Upper lobe of left lung (tissue), 6 donors: ENCODE data around the gene RUFY1. TPM values are rescaled to one million over a fixed set of nuclear protein-coding genes. Genes with fewer than 3 reads are reported as not detected.

ENCODE experiments used
- ATAC-seq, 2 donors: fragments of 200-7000 bp; cut with Tn5 transposase; one replicate each; pipeline ENCODE4 v1.9.1; 2022; ENCODE audit warnings: mild to moderate bottlenecking in 2 of 2, moderate library complexity in 2 of 2; ENCODE audit not compliant: low FRiP score in 2 of 2
- DNase-seq, 2 donors: peaks; one replicate each; pipeline ENCODE4 v3.0.0-alpha.2; 2019 to 2020
- H3K27ac ChIP-seq, 4 donors: fragments of 200-600 bp; sonication (generic); one replicate each; pipeline ENCODE4 v1.5.1; 2016 to 2019
- H3K27me3 ChIP-seq, 4 donors: fragments of 200-600 bp; sonication (generic); one replicate each; pipeline ENCODE4 v1.5.1; 2017 to 2019
- H3K36me3 ChIP-seq, 4 donors: fragments of 200-600 bp; sonication (generic); one replicate each; pipeline ENCODE4 v1.5.1; 2016 to 2019
- H3K4me1 ChIP-seq, 4 donors: fragments of 200-600 bp; sonication (generic); one replicate each; pipeline ENCODE4 v1.5.1; 2018 to 2019
- H3K4me3 ChIP-seq, 4 donors: fragments of 200-600 bp; sonication (generic); one replicate each; pipeline ENCODE4 v1.5.1; 2017 to 2019; ENCODE audit warnings: mild to moderate bottlenecking in 2 of 4, moderate library complexity in 1 of 4
- H3K9me3 ChIP-seq, 4 donors: fragments of 200-600 bp; sonication (generic); one replicate each; pipeline ENCODE4 v1.5.1; 2018 to 2019
- CTCF ChIP-seq, 6 experiments: fragments of 450-650 bp in 4 of 6; fragments of 200-600 bp in 2 of 6; sonication (generic) in 2 of 6; IDR thresholded peaks; one replicate each; pipeline ENCODE4 v1.5.1; 2016 to 2019; ENCODE audit warnings: antibody characterized with exemption in 6 of 6
- EP300 ChIP-seq, 4 donors: sonication (generic); formaldehyde crosslinking; IDR thresholded peaks; one replicate each; pipeline ENCODE4 v1.5.1; 2017; ENCODE audit warnings: antibody characterized with exemption in 4 of 4, control low read depth in 2 of 4
- POLR2A ChIP-seq, 4 donors: fragments of 450-650 bp; IDR thresholded peaks; one replicate each; pipeline ENCODE4 v1.5.1; 2016 to 2017; ENCODE audit warnings: antibody characterized with exemption in 4 of 4, mild to moderate bottlenecking in 2 of 4
- POLR2AphosphoS5 ChIP-seq, 2 donors: sonication (generic); formaldehyde crosslinking; IDR thresholded peaks; one replicate each; pipeline ENCODE4 v1.5.1; 2017; ENCODE audit warnings: antibody characterized with exemption in 2 of 2
- WGBS, 2 donors: methylation state at CpG; one replicate each; pipeline ENCODE4 v1.1.5; 2017 to 2018; 5-methylcytosine and 5-hydroxymethylcytosine counted together
- total RNA-seq, 6 donors: library from RNA; depleted of rRNA in 4 of 6; stranded (reverse); fragments of >200 nt in 4 of 6; gene quantifications; one replicate each; pipeline versions ENCODE4 v1.1.0 to v1.2.1, GENCODE V29; 2016 to 2021
- donor health status: DM: no; HTN: no; CAD: no; lungs with moderate emphysema.
- donor health status: DM: no; HTN: yes; CAD: no; lungs with severe emphysema.

The RUFY1 gene
- total RNA-seq, 6 donors from 2014 or later = 42.3 to 128 (median 74.7) TPM

GRCh38 chr5:179610109-179610902, 60.0 kb downstream of the RUFY1 start:
- Histone ChIP-seq H3K27ac (peak overlapping the region in 1 of 4 donors; percentile 27), H3K9me3 (no peaks in the 10 kb centered on the region), H3K27me3 (no peaks in the 10 kb centered on the region), H3K4me3 (no peak overlapping the region), H3K36me3 (peaks cover 37 to 96% (median 88%) of the 10 kb centered on the region in 4 donors), H3K4me1 (peaks cover 14 to 19% (median 15%) of the 10 kb centered on the region in 4 donors)
- 82 to 86% methylated on average over 23 of the region's 23 CpGs for WGBS, 2 donors
- no peak for DNase-seq
- no peak for ATAC-seq
- no peak for TF ChIP-seq POLR2A (IDR thresholded peaks at IDR 0.05)
- no peak for TF ChIP-seq EP300 (IDR thresholded peaks at IDR 0.05)
- no peak for TF ChIP-seq POLR2AphosphoS5 (IDR thresholded peaks at IDR 0.05)
- TF ChIP-seq CTCF (IDR thresholded peaks at IDR 0.05) = no peak

- Histone ChIP-seq H3K4me3 (no peak overlapping the region), H3K36me3 (peaks cover 43 to 96% (median 88%) of the 10 kb centered on the region in 4 donors), H3K4me1 (peaks cover 17 to 25% (median 20%) of the 10 kb centered on the region in 4 donors), H3K9me3 (no peaks in the 10 kb centered on the region), H3K27me3 (no peaks in the 10 kb centered on the region), H3K27ac (no peak overlapping the region)
- DNase-seq = no peak
- ATAC-seq = no peak
- TF ChIP-seq POLR2A (IDR thresholded peaks at IDR 0.05) (no peak), POLR2AphosphoS5 (IDR thresholded peaks at IDR 0.05) (no peak), CTCF (IDR thresholded peaks at IDR 0.05) (no peak), EP300 (IDR thresholded peaks at IDR 0.05) (no peak)
Observed at GRCh38 chr5:179610903-179611265, 60.5 kb downstream of the RUFY1 start.

- H3K9me3 ChIP-seq = no peaks in the 10 kb centered on the region
- H3K27me3 ChIP-seq = no peaks in the 10 kb centered on the region
- no peak for TF ChIP-seq POLR2AphosphoS5 (IDR thresholded peaks at IDR 0.05)
- TF ChIP-seq POLR2A (IDR thresholded peaks at IDR 0.05) = no peak
- no peak for TF ChIP-seq CTCF (IDR thresholded peaks at IDR 0.05)
- TF ChIP-seq EP300 (IDR thresholded peaks at IDR 0.05) = no peak
- DNase-seq (no peak), ATAC-seq (no peak)
- no peak overlapping the region for H3K4me3 ChIP-seq
- H3K4me1 ChIP-seq = peaks cover 26 to 42% (median 32%) of the 10 kb centered on the region in 4 donors
- H3K36me3 ChIP-seq = peaks cover 61 to 97% (median 88%) of the 10 kb centered on the region in 4 donors
- H3K27ac ChIP-seq = no peak overlapping the region
- 77 to 79% methylated on average over 21 of the region's 21 CpGs for WGBS, 2 donors
Observed at GRCh38 chr5:179612577-179613459, 62.5 kb downstream of the RUFY1 start.

GRCh38 chr5:179613460-179614071, 63.2 kb downstream of the RUFY1 start:
- no peak overlapping the region for H3K27ac ChIP-seq
- peaks cover 34 to 50% (median 38%) of the 10 kb centered on the region in 4 donors for H3K4me1 ChIP-seq
- 78 to 80% methylated on average over 8 of the region's 8 CpGs for WGBS, 2 donors
- H3K9me3 ChIP-seq = no peaks in the 10 kb centered on the region
- ATAC-seq (no peak), DNase-seq (no peak)
- peaks cover 61 to 97% (median 89%) of the 10 kb centered on the region in 4 donors for H3K36me3 ChIP-seq
- H3K27me3 ChIP-seq = no peaks in the 10 kb centered on the region
- no peak overlapping the region for H3K4me3 ChIP-seq
- no peak for TF ChIP-seq CTCF (IDR thresholded peaks at IDR 0.05)
- TF ChIP-seq POLR2A (IDR thresholded peaks at IDR 0.05) = no peak
- no peak for TF ChIP-seq EP300 (IDR thresholded peaks at IDR 0.05)
- TF ChIP-seq POLR2AphosphoS5 (IDR thresholded peaks at IDR 0.05) = no peak
